C1 segment of cervical spinal cord (tissue), 14 donors: ENCODE measurements around the gene ACKR3.

Experiments used
- DNase-seq, 14 donors: peaks; one replicate each; lab custom pipeline; 2025; lab: John Stamatoyannopoulos, UW

Gene ACKR3

DNA sequence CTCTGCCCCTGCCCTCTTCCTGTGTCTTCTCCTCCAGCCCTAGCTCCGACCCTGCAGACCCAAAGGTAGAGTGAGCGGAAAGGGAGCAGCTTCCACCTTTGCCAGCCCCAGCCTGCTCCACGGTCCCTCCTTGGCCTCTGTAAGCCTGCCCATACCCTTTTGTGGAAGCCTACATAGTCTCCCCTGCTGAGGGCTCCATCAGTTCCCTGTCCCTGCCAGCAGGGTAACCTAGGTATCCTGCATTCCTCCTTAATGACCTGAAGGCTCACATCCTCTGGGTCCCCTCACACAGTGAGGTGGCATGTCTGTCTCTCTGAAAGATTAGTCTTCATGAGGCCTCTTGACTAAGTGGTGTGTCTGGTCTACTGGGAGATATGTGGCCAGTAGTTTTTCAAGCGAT lies 20.5 kb upstream of the ACKR3 start:
- DNase-seq = no peak

DNA sequence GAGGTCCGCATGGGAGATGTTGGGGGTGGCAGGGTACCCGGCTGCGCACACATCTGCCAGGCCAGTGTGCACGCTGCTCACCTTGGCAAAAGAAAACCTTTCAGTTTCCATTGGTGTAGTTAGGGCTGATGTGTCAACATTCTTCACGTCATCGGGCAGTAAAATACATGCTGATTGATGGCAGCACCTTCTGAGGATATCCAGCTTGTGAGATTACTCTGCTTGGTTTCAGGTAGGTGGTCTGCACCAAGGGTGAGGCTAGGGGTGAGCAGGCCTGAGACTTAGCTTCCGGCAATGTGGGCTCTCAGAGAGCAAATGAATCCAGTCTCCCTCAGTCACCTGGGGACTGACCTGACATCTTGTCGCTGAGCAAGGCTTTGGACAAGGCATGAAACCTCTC lies 19.3 kb upstream of the ACKR3 start:
- no peak for DNase-seq

DNA sequence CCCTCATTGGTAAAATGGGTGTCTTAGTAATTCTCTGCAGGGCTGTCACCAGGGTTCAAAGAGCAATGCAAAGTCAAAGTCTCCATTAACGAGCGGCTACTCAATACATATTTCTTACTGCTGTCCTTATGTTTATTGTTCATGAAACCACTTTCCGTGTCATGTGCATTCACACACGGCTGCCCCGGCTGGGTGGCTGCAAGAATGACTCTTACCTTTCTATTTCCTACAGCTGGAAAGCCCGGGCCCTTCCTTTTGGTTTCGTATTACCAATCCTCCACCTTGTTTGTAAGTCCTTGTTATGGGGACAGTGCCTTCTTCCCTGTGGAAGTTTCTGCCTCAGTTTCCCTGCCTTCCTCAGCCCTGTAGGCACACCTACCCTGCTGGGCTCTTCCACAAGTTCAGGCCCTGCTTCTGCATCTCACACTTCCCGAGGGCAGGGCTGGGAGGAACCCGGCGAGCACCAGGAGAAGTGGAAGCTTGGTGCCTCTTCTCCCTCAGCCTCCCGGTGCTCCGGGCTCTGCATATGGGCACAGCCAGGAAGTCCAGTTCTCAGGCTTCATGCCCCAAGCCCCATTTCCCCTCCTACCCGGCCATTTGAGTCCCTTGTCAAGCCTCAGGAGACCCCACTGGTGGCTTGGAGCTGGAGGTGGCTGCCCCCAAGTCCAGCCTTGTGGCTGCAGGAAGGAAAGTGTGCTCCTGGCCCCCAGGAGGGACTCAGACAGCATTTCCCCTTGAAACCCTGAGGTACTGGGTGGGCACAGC lies 18.7 kb upstream of the ACKR3 start:
- DNase-seq = no peak

DNA sequence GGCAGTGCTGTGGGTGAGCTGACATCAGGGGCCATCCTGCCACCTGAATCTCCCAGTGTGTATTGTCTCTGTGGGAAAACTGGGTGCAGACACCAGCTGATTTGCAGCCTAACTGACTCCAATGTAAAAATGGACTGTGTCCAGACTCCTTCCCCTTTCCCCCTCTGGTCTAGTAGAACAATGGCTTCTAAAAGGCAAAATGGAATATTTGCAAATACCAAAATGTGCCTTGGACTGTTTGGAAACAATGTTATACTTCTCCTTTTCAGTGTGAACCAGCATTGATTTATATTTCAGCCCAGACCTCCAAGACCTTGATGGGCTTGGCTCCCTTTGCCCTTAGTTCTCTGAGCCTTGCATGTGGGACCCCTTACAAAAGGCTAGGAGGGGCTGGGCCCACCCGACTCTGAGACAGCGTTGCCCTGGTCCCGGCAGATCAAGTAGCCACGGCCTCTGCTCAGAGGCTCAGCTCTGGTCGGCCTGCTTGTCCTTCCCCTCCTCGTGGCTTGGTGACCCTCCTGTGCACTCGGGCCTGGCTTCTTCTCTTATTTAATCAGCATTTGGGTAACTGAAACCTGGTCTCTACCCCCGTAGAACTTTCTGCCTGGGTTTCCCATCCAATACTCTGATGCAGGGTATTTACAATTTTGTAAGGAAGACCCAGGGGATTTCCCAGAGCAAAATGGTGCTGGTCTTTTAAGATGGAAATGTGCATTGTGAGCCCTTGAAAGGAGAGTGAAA lies 18.0 kb upstream of the ACKR3 start:
- no peak for DNase-seq

DNA sequence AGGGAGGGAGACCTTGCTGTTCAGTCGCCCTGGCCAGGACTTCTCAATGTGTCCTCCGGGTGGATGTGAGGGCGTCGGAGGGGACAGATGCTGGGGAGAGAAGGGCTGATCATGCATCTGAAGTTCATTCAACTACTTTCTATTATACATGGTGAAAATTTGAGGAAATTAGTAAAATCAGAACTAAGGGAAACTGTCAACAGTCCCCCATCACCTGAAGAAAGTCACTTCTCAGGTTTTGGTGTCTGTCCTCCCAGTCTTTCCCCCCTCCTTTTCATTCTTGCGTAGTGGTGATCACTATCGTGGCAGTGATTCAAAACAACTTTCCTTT lies 17.4 kb upstream of the ACKR3 start:
- no peak for DNase-seq

DNA sequence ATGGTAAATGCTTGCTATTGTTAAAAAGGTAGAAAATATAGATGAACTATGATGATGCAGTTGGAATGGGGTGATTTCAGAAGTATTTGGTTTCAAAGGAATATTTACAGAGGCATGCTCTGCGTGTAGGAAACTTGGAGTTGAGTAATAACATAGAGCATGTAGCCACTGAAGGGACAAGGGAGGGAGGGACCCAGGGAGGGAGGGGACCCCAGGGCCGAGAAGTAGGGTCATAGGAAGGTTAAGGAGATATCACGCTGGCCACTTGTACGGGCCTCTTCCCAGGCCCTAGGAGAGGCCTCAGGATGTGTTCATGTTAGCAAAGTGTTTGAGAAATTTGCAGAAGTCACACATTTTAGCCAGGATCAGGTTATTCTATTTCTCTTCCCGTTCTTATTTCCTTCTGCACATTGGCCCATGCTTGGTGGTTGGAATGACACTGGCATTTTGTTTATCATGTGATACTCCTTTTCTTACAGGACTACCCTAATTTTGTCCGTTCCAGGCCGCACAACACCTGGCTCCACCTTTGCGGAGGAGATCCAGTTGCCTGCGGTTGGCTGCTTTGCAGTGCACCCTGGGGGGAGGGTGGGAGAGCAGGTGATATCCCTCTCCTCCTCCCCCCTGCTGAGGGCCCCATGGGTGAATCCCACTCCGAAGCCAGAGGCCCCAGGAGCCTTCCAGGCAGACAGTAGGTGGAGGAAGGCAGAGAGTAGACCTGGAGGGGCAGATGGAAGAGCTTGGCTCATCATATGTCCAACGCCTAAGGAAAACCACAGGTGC lies 16.9 kb upstream of the ACKR3 start:
- no peak for DNase-seq

DNA sequence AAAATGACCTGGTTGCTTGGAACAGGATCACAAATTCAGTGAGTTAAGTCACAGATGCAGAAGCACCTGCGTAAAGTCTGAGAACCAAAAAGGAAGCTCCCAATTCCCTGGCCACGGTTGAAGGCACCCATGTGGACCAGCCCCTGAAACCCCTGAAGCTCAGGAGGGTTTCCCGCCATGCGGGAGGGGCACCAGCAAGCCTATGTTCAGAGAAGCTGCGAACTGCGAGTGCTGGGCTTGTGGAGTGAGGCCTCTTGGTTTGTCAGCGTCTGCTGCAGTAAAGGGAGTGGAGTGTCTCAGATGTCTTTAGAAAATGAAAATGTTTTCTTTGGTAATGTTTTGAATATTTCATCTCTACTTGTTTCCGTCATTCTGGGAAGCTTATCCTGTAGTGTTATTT lies 16.1 kb upstream of the ACKR3 start:
- DNase-seq = no peak

DNA sequence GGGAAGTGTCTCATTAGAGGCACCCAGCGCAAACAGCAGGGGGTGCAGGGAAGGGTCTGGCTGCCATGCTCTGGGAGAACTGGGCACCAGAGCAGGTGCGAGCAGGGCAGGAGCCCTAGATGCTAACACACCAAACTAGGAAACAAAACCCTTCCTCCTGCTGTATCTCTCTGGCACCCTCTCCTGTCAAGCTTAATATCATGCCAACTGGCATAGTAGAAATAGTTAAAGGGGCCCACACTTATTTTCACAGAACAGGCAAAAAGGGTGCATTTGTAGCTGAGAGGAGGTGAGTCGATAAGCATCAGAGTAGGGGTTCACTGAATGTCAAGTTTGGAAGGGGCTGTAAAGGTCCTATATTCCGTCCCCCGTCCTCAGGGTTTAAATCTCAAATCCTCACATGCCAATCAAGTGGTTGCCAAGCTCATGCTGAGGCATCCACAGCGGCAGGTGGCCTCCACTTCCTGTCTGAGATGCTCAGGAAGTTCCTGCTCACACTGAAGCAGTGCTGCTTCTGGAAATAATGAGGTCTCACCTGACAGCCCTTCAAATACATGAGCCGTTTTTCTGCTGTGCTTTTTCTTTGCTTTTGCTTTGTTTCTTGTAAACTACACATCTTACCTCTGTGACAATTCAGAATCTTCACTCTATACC lies 14.9 kb upstream of the ACKR3 start:
- no peak for DNase-seq

DNA sequence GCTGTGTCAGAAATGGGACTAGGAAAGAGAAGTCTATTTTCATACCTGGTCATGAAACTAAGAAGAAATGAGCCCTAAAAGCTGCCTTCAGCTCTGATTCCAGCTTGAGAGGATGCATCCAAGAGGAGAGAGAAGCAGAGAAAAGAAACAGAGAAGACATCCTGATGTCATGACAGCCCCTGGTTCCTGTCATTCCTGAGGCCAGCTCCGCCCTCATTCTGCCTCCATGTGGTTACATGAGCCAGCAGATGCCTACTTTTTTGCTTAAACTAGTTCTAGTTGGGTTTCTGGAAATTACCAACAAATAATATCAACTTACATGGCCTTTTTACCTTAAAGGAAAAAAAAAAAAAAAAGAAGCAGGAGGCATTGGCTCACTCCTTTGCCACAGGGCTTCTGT lies 14.1 kb upstream of the ACKR3 start:
- DNase-seq = no peak

DNA sequence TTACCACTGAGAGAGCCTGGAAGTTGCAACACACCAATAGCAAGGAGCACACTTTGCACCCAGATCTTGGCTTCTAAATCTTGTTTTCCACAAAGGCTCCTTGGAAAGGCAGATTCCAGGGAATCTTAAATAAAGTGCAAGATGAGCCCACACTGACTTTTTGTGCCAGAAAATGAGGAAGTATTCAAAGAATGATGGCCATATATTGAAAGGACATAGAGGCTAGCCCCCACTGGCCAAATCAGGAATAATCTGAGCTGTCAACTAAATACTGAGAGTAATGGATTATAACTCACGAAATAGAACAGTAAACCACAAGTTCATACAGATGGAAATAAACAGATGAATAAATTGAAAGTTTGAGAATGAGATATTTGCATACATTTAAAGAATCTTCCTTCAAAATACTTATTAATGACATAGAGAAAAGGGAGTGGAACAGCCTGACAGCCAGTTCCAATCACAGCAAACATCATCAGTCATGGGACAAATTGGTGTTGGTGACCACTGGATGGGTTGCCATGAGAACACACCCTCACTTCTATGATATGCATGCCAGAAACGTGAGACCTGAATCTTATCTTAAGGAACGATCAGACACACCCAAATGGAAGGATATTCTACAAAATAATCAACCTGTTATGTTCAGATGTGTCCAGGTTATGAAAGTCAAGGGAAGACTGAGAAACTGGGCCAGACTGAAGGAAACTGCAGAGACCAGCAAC lies 12.2 kb upstream of the ACKR3 start:
- DNase-seq = no peak

DNA sequence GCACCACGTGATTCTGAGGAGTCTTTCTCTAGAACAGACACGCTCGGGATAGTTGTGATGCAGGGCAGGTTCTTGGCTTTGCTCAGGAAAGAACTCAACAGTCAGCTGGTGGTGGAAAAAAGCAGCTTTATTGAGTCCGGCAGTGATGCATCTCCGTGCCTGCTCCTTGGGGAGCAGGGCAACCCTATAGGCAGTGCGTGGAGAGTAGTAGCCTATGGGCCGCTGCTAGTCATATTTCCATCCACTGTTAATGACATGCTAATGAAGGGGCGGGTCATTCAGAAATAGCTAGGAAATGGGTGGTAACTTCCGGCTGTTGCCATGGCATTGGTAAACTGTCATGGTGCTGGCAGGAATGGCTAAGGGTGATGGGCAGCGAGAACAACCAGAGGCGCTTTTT lies 11.6 kb upstream of the ACKR3 start:
- DNase-seq = peak in 7 of 14 donors; percentile 20 to 52 (median 34)

DNA sequence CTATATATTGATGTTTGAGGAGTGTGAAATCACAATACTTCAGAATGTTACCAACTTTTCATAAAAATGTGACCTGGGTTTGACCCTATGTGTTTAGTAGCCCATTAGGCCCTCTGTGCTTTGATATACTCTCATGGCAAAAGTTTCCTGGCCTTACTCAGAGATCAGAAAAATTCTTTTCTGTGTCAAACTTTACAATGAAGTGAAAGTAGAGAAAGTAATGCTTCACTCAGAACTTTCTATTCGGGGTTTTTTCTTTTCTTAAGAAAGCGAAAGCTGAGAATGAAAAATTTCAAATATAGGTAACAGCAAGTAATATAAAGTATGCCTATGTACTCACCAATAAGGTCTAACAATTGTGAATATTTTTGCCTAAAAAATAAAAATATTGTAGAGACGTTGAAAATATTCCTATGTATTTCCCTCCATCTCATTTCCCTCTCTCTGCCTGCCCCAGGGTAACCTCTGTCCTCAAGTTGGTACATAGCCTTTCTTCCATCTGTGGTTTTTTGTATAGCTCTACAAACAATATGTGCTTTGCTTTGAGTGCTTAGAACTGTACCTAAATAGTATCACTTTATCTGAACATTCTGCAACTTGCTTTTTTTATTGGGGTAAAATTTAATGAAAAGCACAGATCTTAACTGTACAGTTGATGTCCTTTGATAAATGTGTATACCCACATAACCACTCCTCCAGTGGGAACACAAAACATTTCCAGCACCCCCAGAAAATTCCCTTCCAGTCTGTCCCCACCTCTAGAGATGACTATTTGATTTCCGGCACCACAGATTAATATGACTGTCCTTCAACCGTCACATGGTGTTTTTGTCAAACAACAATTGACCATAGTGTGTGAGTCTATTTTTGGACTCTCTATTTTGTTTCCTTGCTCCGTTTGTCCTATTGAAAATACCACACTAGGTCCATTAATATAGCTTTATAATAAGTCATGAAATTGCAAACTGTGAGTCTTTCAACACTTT lies 10.3 kb upstream of the ACKR3 start:
- DNase-seq = no peak

DNA sequence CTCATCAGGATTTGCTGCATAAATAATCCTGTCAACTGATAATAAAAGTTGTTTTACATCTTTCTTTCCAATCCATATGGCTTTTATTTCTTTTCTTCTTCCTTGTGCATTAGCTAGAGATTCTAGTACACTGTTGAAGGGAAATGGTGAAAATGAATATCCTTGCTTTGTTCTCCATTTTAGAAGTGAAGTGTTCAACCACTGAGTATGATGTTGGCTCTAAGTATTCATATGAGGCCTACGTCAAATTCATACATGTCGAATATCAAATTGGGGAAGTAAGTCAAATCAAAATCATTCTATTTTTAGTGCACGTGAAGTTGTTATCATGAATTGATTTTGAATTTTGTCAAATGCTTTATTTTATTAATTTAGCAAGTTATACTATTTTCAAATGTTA lies 7.8 kb upstream of the ACKR3 start:
- DNase-seq = no peak

DNA sequence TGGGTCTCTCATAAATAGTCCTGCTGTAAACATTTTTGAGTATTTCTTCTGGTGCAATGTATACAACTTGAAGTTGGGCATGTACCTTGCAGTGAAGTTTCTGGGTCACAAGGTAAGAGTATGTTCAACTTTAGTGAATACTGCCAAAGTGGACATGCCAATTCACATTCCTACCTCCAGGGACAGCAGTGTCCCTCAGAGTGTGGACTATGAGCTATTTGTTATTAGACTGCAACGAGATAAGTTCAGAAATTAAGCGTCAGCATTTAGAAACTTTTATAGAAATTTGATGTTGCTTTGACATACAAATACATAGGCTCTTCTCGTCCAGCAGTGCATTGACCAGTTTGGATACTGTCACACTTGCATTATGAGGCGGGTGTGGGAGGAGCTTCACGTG lies 7.2 kb upstream of the ACKR3 start:
- DNase-seq = no peak

DNA sequence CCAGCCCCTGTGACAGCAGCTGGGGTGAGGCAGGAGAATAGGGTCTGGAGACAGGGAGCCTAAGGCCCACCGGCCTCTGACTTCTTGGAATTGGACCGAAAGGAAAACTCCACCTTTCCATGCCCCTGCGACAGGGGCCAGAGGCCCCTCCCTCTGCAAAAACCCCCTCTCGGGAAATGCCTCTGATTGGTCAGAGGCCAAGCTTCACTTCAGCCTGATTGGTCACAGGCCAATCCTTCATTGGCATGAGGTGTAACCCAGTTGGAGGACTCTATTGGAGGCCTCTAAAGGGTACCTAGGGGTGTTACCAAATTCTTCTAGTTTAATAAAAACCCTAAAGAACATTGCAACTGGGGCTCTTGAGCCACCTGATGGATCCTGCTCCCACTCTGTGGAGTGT lies 5.7 kb upstream of the ACKR3 start:
- no peak for DNase-seq

DNA sequence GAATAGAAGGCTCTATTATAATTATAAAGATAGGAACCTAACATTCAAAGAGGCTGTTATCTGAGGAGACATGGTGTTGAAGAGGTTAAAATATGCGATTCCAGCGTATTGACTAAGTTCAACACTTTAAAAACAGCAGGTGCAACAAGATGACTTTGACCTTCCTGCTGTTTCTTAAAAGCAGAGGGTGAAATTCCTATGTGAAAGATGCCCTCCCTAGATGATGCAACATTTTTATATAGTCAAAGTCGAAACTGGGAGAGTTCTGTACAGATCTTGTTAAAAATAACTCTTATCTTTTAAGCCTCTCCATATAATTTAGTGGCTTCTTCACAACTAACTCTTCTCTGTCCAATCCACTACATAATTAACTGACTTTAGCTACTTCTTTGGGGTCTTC lies 4.4 kb upstream of the ACKR3 start:
- DNase-seq = no peak

DNA sequence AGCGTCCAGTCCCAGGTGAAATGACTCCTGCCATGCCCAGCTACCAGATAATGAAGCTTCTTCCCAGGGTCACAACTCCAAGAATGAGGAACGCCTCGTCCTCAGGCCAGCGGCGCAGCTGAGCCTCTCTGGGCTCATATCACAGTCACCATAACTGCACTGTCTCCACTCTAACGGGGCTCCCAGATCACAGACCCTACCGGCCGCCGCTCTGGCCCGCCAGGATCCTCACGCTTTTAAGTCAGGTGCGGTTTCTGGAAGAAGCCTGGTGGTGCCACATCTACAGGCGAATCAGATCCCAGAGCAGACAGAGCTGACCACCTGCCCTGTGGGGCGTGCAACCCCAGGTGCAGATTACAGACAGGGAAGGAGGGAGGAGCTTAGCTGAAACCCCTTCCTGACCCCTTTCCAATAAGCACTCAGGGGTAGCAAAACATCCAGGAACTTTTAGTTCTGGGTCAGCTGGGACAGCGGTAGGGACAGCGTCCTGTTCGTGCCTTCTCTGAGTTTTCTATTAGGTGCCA lies 3.7 kb upstream of the ACKR3 start:
- no peak for DNase-seq

DNA sequence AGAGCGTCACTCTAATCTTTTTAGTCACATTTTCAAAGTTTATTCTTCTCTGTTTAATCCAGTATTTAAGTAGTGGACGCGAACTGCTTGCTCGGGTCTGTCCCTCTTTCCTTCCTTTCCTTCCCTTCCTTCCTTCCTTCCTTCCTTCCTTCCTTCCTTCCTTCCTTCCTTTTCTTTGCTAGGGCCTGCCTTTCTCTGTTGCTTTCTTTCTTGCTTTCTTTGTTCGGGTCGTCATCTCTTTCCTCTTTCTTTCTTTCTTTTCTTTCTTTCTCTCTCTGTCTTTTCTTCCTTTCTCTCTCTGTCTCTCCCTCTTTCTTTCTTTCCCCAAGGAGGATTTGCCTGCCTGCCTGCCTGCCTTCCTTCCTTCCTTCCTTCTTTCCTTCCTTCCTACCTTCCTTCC lies 3.0 kb upstream of the ACKR3 start:
- no peak for DNase-seq

DNA sequence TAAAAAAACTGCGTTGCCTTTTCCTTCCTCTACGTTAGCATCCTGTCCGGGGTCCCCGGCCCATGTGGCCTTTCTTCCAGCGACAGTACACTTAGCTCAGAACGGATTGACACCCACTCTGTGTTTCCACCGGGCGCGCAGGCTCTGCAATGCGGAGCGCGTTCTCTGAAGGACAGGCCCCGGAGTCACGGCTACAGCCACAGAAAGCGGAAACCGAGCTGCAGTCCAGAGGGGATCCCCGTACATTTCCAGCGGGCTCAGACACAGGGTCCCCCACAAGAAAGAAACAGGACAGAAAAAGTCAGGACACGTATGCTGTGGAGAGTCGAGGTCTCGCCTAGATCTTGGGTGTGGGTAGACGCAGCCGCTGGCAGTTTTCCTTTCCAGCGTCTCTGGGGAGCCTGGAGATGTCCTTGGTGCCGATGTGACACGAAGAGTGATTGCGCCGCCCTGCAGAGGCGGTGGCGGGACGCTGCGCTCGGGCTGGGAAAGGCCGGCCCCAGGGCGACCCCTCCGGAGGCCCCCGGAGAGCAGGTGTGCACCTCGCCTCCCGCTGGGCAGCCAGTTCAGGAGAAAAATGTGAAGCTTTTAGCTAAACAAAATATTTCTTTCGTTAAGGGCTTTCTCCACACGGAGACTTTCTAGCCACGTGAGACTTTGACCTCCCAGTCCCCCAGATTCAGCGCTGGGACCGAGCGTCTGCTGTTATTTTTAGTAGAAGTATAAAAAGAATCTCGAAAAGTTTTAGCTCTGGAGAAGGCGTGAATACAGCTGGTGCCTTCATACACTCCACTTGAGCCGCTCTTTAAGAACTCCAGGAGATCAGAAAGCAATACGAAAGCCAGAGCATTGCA lies 1.3 kb upstream of the ACKR3 start:
- DNase-seq = peak in 5 of 14 donors; percentile 23 to 55 (median 41)
